ENCODE data around the gene OTULINL. TPM values are rescaled to one million over a fixed set of nuclear protein-coding genes. Genes with fewer than 3 reads are reported as not detected.

OTULINL gene
- polyA plus RNA-seq, 1 donor (not counting 4 experiments of a cell fraction or from before 2014, with no cell fraction given): 0.62 TPM

- Histone ChIP-seq H4K20me1 (ENCODE audit: control insufficient read depth, extremely low read depth, insufficient read depth, low read length) (no peaks in the 10 kb centered on the region), H2AFZ (ENCODE audit: control insufficient read depth, low read length) (no peak overlapping the region), H3K9me3 (ENCODE audit: control insufficient read depth, low read depth, low read length) (no peaks in the 10 kb centered on the region), H3K4me3 (ENCODE audit: control insufficient read depth in 2 of 3, extremely low read depth in 1 of 3, insufficient read depth in 2 of 3, low read depth in 1 of 3, low read length in 3 of 3) (no peak overlapping the region), H3K79me2 (ENCODE audit: control insufficient read depth, insufficient read depth, low read length) (no peaks in the 10 kb centered on the region), H3K9me1 (ENCODE audit: control insufficient read depth, extremely low read depth, insufficient read depth, low read length) (no peaks in the 10 kb centered on the region), H3K36me3 (ENCODE audit: control insufficient read depth in 2 of 2, extremely low read depth in 1 of 2, insufficient read depth in 2 of 2, low read length in 2 of 2) (no peaks in the 10 kb centered on the region), H3K4me1 (ENCODE audit: control insufficient read depth, extremely low read depth, insufficient read depth, low read length) (no peaks in the 10 kb centered on the region), H3K4me2 (ENCODE audit: control insufficient read depth, extremely low read depth, insufficient read depth, low read depth, low read length) (no peak overlapping the region), H3K27me3 (ENCODE audit: control insufficient read depth, extremely low read depth, insufficient read depth, low read length) (peaks cover 28% of the 10 kb centered on the region), H3K27ac (ENCODE audit: control insufficient read depth, insufficient read depth, low read length) (no peak overlapping the region), H3K9ac (ENCODE audit: control insufficient read depth, extremely low read depth, insufficient read depth, low read length) (no peak overlapping the region)
- dilution Hi-C loops (cut with MboI; ENCODE audit: extremely low pct_ligation_motif_present, low sequenced_read_pairs): no loop called here
- TF ChIP-seq CTCF (optimal IDR thresholded peaks at IDR 0.05 in 1 of 3, IDR thresholded peaks at IDR 0.05 in 1 of 3, conservative IDR thresholded peaks at IDR 0.05 in 1 of 3; ENCODE audit: extremely low read depth in 1 of 3, insufficient read depth in 2 of 3, low read length in 3 of 3) (no peak), EZH2 (IDR thresholded peaks at IDR 0.05; ENCODE audit: low read length) (no peak)
- FAIRE-seq: no peak
- DNase-seq (ENCODE audit: low read depth, low spot score): no peak
These were observed 5.6 kb downstream of the OTULINL start for GRCh38 chr5:14587150-14587549.

- H2AFZ ChIP-seq (ENCODE audit: control insufficient read depth, low read length): no peak overlapping the region
- dilution Hi-C loops (cut with MboI; ENCODE audit: extremely low pct_ligation_motif_present, low sequenced_read_pairs): no loop called here
- no peak overlapping the region for H3K4me3 ChIP-seq (ENCODE audit: control insufficient read depth in 2 of 3, extremely low read depth in 1 of 3, insufficient read depth in 2 of 3, low read depth in 1 of 3, low read length in 3 of 3)
- H3K27me3 ChIP-seq (ENCODE audit: control insufficient read depth, extremely low read depth, insufficient read depth, low read length): peaks cover 18% of the 10 kb centered on the region
- H3K9ac ChIP-seq (ENCODE audit: control insufficient read depth, extremely low read depth, insufficient read depth, low read length): no peak overlapping the region
- FAIRE-seq: no peak
- TF ChIP-seq EZH2 (IDR thresholded peaks at IDR 0.05; ENCODE audit: low read length): no peak
- no peak for TF ChIP-seq CTCF (optimal IDR thresholded peaks at IDR 0.05 in 1 of 3, IDR thresholded peaks at IDR 0.05 in 1 of 3, conservative IDR thresholded peaks at IDR 0.05 in 1 of 3; ENCODE audit: extremely low read depth in 1 of 3, insufficient read depth in 2 of 3, low read length in 3 of 3)
- no peak for DNase-seq (ENCODE audit: low read depth, low spot score)
- H3K9me1 ChIP-seq (ENCODE audit: control insufficient read depth, extremely low read depth, insufficient read depth, low read length): no peaks in the 10 kb centered on the region
- no peak overlapping the region for H3K4me2 ChIP-seq (ENCODE audit: control insufficient read depth, extremely low read depth, insufficient read depth, low read depth, low read length)
- no peaks in the 10 kb centered on the region for H3K36me3 ChIP-seq (ENCODE audit: control insufficient read depth in 2 of 2, extremely low read depth in 1 of 2, insufficient read depth in 2 of 2, low read length in 2 of 2)
- H4K20me1 ChIP-seq (ENCODE audit: control insufficient read depth, extremely low read depth, insufficient read depth, low read length): no peaks in the 10 kb centered on the region
- H3K9me3 ChIP-seq (ENCODE audit: control insufficient read depth, low read depth, low read length): no peaks in the 10 kb centered on the region
- H3K4me1 ChIP-seq (ENCODE audit: control insufficient read depth, extremely low read depth, insufficient read depth, low read length): no peaks in the 10 kb centered on the region
- no peaks in the 10 kb centered on the region for H3K79me2 ChIP-seq (ENCODE audit: control insufficient read depth, insufficient read depth, low read length)
- no peak overlapping the region for H3K27ac ChIP-seq (ENCODE audit: control insufficient read depth, insufficient read depth, low read length)
These were observed 6.6 kb downstream of the OTULINL start for GRCh38 chr5:14588145-14588544.
